ENCODE data around the gene SLC35D2.

DNA sequence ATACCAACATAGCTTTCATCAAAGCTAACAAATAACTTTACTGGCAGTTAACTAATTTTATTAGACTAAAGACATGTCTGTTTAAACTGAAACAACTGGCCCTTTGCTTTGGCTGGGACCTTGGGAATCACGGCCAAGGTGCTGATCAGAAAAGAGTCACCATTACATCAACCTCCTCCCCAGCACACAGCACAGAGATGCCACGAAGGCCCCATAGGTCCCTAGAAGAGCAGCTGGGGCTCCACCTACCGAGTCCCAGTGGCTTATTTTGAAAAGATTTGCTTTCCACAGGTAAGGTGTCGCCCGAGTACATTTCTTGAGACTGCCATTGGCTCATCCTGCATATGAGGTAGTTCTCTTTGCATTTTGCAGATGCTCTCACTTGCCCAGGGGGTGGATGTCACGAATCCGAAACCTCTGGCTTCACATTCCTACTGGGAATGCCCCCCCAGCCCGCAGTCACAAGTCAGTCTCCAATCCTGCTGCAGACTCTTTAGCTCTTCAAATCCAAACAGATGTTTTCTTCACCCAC, 62.7 kb downstream of the SLC35D2 start:
- TF ChIP-seq, protein P1, sequence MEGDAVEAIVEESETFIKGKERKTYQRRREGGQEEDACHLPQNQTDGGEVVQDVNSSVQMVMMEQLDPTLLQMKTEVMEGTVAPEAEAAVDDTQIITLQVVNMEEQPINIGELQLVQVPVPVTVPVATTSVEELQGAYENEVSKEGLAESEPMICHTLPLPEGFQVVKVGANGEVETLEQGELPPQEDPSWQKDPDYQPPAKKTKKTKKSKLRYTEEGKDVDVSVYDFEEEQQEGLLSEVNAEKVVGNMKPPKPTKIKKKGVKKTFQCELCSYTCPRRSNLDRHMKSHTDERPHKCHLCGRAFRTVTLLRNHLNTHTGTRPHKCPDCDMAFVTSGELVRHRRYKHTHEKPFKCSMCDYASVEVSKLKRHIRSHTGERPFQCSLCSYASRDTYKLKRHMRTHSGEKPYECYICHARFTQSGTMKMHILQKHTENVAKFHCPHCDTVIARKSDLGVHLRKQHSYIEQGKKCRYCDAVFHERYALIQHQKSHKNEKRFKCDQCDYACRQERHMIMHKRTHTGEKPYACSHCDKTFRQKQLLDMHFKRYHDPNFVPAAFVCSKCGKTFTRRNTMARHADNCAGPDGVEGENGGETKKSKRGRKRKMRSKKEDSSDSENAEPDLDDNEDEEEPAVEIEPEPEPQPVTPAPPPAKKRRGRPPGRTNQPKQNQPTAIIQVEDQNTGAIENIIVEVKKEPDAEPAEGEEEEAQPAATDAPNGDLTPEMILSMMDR (IDR thresholded peaks at IDR 0.05), result no peak
- no peak for TF ChIP-seq POLR2A (IDR thresholded peaks at IDR 0.05; ENCODE audit: low read depth)
- TF ChIP-seq POLR2AphosphoS5 (IDR thresholded peaks at IDR 0.05), result no peak
- TF ChIP-seq EP300 (IDR thresholded peaks at IDR 0.05), result no peak
